SIG-M5 treated with dmso at 0.1 percent for 504 hours (cell line): ENCODE data around the gene GPALPP1.
A peak's percentile ranks its signal among the peaks of the same experiment; 100 is the strongest.
"Not testable (repeated sequence)": the region's sequence is repeated elsewhere in the genome, so short reads cannot be mapped to it uniquely, and the experiment has no call there.

Experiments
- DNase-seq: peaks from one replicate; lab custom pipeline; 2025; ENCODE audit not compliant: unreplicated experiment; lab: John Stamatoyannopoulos, UW

GPALPP1 gene, protein sequence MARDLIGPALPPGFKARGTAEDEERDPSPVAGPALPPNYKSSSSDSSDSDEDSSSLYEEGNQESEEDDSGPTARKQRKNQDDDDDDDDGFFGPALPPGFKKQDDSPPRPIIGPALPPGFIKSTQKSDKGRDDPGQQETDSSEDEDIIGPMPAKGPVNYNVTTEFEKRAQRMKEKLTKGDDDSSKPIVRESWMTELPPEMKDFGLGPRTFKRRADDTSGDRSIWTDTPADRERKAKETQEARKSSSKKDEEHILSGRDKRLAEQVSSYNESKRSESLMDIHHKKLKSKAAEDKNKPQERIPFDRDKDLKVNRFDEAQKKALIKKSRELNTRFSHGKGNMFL

DNA sequence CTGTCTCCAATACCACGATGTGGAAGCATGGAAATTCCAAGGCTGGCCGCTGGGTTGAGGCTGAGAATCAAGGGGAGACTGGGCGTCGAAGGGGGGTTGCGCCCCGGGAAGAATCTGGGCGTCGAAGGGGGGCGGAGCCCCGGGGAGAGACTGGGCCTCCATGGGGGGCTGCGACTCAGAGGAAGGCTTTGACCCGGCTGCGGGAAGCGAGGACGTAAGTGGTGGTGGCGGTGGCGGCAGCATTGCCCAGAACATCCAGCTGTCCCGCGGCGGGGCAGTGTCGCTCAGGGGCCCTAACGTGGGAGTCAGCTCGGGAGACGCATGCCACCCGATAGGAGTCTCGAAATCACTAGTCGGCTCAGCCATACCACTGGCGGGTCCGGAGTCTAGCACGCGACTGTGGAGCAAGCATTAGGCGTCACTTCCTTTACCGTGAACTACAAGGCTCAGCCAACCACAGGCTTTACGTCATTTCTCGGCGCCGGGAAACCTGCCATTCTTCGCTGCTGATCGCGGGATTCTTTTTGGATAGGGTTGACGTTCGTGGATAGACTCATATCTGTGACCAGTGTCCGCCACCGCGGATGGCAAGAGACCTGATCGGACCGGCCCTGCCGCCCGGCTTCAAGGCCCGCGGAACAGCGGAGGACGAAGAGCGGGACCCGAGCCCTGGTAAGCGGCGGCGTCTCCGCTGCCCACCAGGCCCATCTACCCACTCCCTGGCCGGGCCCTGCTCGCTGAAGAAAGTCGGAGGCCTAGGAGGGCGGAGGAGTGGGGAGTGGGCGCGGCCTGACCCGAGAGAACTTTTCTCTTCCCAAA lies at the start of gene GPALPP1, which contains the start of gene NUFIP1:
Gene GPALPP1, plus strand, starts transcription at position 468 of the 819 bp plus-strand sequence. Its CDS starts 117 bp downstream, at position 585.
Gene NUFIP1, minus strand, starts transcription at position 401 of the 819 bp plus-strand sequence. Its CDS starts 35 bp downstream, at position 366.
- peak; percentile 95 for DNase-seq

DNA sequence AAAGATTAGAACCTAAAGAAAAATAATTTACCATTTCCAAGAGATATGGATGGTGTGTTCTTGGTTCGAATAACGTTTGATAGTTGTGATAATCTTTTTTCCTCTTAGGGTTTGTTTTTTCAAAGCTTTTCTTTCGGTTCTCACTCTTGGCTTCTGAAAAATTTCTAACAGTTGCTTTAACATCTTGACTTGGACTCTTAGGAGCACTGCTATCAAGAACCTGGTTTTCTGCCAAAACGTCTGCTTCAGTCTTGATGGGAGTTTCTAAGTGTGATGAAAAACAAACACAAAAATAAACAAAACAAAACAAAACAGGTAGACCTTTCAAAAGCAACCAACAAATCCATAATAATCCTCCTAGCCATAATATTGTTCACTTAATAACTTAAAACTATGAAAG lies 45.9 kb upstream of the GPALPP1 start:
- not testable (repeated sequence) for DNase-seq

DNA sequence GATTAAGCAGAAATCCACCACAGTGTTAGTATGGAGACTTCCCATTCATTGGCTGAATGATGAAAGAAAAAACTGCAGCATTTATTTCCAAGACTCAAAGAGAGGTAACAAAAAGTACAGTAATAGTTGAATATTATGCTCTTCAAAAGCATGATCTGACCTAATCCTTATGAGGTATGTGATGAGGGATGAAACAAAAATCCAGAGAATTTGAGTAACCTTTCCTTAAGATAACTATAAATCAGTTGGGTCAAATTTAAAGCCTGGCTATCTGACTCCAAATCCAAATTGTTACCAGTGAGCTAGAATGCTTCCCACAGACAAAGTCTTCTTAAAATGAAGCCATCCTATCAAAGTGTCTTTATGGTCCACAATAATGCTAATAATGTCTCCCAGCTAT lies 38.2 kb upstream of the GPALPP1 start:
- DNase-seq, result no peak

DNA sequence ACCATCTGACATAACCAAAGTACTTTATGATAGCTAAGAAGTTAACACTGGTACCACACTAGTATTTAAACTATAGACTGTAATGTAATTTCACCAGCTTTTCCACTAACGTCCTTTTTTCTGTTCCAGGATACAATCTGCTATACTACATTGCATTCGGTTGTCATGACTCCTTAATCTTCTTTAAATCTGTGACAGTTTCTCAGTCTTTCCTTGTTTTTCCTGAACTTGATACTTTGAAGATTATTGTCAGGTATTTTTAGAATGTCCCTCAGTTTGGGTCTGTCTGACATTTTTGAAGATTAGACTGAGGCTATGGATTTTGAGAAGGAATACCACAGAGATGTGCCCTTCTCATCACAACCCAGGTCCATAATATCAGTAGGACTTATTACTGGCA lies 36.7 kb upstream of the GPALPP1 start:
- no peak for DNase-seq

DNA sequence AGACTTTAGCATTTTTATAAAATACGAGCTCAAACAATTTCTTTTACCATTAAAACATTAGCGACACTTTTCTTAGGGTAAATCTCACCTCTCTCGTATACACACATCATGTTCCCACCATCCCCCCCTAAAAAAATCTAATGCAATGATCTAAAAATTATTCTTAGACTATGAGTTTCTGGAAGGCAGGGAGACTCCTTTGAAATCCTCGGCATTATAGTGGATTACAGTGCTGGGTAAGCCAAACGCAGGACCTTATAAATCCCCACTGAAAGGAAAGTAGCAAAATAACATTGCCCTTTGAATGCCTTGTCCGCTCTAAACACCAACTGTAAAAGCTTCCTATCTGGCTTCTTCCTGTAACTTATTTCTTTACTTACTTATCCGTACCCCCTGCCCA lies 35.1 kb upstream of the GPALPP1 start:
- no peak for DNase-seq

DNA sequence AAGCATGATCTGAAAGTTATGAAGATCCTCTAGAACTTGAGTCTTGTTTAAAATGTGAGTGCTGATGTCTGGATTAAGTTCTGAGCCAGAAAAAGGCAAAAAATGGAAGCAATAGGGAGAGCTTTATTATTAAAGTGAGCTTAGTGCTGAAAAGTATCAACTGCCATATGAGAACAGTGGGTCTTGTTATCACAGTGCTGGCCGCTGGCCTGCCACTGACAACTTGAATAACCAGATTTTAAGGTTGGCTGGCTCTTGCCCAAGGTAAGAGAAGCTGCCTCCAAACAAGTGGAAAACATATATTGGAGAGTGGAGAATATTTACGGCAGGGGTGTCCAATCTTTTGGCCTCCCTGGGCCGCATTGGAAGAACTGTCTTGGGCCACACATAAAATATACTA lies 33.9 kb upstream of the GPALPP1 start:
- peak; percentile 6 for DNase-seq

DNA sequence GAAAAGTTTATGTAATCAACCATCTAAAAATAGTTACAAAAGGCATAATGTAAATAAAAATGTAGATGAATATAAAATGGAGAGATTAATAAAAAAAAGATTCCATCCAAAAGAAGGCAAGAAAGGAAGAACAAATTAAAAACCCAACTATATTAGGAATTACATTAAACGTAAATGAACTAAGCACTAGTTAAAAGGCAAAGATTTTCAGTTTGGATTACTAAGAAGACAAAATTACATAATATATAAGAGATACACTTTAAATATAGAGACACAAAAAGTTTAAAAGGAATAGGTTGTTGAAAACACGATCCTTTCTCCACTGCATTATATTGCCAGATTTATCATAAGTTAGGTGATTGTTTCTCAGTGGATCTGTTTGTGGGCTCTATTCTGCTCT lies 27.3 kb upstream of the GPALPP1 start:
- DNase-seq, result no peak

DNA sequence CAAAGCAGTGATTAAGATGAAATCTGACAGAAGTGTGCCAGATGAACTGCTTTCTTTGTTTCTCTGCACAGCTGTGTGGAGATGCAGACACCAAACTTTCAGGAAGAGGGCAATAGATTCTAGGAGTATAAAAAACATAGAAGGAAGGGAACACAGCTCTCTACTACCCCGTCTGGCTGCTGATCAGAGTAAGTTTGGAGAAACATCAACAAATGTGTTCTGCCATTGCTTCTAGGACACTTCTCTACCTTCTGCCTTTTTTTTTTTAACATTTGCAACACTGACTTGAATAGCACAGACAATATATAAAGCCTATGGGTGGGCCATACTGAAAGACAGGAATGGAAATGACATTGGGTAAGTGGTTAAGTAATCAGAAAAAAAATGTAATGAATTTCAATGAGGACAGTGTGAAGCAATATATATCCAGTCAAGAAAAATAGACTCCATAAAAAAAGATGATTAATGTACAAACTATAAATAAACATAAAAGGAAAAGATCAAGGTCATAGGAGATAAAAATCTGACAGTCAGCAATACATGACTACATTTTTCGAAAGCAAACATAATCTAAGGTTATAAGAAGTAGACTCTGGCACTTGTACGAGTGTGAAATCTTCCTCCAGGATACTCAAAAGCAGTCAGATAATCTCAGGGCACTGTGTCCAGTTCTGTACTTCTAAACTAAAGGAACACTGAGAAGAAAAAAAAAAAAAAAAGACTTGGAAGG lies 21.5 kb upstream of the GPALPP1 start:
- DNase-seq, result no peak

DNA sequence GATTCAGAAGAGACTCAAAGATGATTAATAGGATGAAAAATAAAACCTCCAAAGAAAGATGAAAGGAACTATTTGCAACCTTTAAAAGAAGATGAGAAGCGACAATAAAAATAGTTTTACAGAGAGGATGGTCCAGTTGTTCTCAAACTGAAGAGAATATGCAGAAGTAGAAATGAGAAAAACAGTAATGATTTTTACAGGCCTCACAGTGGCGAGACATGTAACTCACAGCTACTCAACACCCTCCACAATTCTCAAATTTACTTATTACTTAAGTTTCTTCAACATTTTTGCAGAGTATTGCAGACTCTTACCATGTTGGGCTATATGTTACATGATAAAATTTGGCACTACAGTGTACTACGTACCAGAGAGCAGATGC lies 20.9 kb upstream of the GPALPP1 start:
- DNase-seq, result no peak

DNA sequence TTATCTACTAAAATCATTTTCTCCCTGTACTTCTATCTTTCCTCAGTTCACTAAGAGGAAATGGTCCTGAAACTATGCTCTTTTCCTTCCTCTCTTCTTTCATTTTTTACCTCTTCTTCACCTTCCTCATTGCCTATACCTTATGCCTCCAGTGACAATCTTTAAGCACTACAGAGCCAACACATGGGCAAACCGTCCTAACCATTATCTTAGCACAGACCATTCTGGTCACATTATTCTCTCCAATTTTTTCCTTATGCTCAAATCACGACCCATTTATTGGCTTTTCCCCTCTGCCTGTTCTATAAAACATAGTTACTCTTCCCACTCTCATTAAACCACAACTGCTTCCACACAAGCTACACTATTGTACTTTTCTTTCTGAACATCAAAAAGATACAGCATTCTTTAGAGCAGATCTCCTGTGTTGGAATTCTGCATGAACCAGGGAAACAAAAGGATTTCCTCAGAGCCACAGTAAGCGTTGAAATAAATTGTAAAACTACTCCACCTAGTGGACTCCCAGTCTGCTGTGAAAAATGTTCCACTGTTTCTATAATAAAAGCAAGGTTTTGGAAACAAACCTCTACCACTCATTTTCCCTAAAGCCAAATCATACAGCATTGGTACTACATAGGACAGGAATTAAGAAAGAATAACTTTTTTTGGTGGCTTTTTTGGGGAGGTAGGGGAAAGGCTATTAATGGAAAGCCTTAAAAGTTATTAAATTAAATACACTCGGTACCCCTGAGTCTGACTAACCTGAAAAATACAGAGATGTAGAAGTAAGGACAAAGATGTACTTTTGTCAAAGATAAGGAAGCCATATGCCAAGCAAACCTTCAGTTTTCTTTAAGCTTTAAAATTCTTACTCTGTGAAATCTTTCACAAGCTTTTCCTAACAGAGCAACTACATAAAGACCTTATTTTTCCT lies 19.5 kb upstream of the GPALPP1 start:
- peak; percentile 54 for DNase-seq

DNA sequence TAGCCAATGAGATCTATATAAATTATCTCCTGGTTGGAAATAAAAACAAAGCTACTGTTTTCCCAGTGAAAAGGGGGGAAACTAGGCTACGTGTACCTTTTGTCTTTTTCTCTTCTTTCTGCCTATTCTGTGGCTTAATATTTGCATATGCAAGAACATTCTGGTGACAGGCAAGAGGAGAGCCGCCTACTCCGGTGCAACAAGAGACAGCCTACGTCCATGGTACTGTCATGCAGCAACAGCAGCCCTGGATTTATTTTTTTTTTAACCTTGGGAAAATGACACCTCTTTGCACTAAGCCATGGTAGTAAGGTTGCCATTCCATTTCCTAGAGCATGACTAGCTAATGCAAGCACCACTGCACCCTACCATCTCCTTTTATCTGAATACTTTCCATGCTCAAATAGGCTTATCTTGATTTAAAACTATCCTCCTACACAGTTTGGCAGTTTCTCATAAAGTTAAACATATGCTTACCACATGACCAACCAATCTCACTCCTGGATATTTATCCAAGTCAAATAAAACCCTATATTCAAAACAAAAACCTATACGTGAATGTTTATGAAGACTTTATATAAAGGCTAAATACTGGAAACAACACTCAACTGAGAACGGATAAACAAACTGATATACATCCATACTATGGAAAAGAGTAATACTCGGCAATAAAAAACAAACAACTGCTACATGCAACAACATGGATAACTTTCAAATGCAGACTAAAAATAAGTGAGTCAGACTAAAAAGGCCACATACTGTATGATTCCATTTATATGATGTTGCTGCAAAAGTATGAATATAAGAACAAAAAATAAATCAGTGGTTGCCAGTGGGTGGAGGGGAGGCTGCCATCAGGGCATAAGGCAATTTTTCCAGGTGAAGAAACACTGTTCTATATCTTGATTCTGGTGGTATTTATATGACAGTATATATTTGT lies 17.4 kb upstream of the GPALPP1 start:
- DNase-seq, result no peak

DNA sequence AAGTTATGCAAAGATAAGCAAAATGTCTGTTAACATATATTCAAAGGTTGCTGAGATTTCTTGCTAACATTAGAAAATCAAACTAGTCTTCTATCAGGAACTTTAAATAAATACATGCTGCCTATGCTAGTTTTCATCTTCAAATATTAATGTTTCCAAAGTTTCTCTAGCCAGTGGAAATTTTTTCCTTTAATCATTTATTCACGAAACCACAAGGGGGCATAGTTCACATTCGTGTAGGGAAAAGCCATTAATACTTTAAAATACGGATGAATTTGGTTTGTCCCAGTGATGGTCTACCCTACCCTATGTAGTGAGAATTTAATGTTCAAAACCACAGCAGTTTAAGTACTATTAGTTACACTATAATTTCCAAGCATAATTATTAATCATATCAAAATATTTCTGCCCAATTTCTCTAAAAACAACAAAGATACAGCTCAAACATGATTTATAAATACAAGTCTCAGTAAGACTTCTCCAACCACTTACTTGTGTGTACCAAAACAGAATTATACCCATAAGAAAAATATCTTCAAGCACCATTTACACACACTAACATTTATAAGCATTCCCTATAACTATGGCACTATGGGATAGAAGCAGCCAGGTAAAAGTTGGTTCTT lies 16.3 kb upstream of the GPALPP1 start:
- DNase-seq, result no peak

DNA sequence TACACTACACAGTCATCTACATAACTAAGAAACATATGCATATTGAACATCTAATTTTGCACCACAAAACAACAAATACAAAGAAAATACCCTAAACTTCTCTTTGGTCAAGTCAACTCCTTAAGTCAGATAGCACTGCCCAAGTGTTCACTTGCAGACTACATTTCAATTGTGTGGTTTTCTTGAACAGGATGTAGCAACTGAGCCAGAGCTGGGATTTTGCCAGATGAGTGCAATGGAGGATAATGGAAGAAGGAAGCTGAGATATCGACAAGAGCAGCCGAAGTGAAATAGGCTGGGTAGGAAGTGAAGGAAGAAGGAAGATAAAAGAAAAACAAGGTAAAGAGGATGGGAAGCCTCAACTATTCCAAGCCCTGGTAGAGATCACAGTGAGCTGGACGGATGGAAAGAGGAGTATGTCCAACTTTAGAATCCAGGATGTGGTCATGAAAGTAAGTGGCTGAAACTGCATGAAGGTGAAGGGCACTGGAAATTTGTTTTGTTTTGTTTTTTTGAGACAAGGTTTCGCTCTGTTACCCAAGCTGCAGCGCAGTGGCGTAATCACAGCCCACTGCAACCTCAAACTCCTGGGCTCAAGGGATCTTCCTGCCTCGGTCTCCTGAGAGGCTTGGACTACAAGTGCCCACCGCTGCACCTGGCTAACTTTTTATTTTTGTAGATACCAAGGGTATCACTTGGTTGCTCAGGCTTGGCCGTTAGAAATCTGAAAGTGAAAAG lies 15.1 kb upstream of the GPALPP1 start:
- peak; percentile 11 for DNase-seq

DNA sequence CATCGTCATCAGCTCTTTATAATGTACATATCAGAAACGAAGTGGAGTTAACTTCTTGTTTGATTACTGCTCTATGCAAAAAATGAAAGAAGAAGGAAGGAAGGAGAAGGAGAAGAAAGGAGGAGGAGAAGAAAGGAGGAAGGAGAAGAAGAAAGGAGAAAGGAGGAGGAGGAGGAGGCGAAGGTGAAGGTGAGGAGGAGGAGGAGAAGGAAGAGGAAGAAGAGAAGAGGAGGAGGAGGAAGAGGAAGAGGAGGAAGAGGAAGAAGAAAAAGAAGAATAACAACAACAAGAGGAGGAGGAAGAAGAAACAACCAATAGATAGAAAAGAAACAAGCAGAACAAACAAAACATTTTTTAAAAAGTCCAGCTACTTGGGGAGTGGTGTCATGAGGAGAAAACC lies 13.1 kb upstream of the GPALPP1 start:
- no peak for DNase-seq

DNA sequence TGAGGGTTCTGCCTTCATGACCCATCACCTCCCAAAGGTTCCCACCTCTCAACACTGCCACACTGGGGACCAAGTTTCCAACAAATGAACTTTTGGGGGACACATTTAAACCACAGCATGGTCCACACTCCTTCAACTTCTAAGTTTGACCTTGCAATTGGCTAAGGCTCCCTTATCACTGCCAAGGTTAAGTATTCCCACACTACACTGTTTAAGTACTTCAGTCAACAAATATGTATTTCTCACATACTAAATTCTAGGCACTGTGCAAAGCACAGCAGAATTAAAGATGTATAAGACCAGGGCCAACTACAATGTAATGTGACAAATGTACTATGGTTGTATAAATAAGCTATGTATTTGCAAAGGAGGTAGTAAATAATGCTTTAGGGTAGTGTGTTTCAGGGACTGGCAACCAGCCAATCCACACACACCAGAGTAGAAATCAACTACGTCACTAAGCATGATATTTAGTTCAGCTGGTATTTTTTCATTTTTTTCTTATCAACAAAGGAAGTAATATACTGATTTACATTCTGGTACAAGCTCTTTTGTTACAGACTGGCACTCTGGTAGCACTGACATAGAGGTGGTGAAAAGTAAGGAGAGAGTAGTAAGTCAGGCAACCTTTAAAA lies 12.3 kb upstream of the GPALPP1 start:
- DNase-seq, result no peak

DNA sequence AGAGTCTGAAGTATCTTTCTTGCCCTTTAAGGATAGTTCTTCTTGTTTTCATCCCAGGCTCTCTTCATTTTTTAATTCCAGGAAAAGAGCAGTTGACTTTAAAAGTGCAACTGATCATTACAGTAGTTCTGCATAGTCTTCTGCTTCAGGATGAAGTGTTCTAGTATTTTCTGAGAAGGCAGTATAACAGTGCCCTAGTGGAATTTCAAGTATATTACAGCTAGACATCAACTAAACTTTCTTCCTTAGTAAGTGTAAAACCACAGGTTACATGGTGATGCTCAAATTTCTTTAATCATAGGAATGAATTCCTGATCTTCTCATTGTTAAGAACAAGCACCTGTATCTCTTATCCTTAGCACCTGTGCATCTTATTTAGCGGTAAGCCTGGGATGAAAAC lies 11.0 kb upstream of the GPALPP1 start:
- DNase-seq, result peak; percentile 10

DNA sequence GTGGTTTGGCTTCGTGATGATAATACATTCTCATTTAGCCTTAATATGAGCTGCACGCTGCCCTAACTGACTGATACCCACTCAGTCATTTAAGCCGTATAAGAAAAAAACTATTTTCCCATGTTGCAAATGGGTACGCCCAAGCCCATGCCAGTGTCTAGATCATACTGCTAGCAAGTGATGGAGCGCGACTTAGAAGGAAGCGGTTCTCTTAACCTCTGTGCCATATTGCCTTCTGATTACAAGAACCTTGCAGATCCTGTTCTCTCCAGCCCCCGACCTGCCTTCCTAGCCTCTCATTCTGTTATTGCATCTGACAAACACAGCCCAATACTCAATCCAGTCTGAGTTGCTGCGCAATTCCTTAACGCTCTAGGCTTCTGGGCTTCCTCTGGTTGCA lies 603 bp downstream of the GPALPP1 start:
- DNase-seq, result peak; percentile 24

DNA sequence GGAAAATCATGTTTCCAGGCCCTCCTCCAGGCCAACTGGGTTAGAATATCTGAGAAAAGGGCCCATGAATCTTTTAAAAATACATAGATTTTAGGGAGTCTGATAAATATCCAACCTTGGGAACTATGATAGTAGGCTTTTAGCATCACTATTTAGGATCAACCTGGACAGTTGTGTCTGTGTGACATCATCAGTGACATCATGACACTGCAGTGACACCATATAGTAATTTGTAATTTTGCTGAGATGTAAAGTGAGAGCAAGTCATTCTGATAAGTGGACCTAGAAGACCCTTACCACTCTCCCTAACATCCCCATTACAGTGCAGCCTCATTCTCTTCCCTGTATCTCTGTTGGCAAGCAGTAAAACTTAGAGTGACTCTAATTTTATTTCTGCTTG lies 14.1 kb downstream of the GPALPP1 start:
- DNase-seq, result no peak
